GM19099 (cell line): ENCODE results near the gene PARVB.

Source experiments
- POLR2A ChIP-seq: IDR thresholded peaks from 3 replicates; pipeline ENCODE4 v1.6.1; 2011; ENCODE audit warnings: low read depth; ENCODE audit not compliant: insufficient read length; ENCODE audit errors: extremely low read depth

The PARVB gene

GRCh38 chr22:44085743-44086270, 61.7 kb downstream of the PARVB start:
- TF ChIP-seq POLR2A: no peak

DNA sequence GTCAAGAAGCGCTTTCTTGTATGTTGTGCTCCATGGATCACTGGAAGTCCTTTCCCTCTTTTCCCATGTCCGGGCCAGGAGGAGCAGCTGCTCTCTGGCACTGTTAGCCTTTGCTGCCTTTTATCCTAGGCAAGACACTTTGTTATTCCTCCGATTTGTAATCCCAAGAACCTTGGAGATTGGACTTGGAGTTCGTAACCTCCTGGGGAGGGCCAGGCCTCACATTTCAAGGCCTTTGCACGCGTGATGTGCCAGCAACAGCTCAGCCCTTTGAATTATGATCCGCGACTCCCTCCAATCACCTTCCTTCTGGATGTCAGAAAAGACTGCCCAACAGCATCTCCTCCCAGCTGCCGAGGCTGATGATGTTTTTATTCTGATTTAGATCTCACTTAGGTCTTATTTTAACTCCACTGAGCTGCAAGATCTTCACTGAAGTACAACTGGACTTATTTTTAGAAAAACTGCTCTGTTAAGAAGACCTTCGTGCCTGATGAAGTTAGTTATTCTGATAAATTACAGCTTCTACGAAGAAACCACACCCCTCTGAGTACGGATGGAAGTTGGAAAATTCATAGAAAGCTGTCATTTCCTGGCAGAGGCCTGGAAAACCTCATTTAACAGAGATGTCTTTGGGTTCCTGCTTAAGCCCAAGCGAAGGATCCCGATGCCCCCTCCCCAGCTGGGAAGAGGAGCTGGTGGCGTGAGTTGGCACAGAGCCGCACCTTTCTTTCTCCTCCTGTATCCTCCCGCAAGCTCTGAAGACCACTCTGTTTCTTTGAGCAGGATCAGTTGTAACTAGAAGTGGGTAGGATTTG, 62.4 kb downstream of the PARVB start:
- TF ChIP-seq POLR2A: no peak

DNA sequence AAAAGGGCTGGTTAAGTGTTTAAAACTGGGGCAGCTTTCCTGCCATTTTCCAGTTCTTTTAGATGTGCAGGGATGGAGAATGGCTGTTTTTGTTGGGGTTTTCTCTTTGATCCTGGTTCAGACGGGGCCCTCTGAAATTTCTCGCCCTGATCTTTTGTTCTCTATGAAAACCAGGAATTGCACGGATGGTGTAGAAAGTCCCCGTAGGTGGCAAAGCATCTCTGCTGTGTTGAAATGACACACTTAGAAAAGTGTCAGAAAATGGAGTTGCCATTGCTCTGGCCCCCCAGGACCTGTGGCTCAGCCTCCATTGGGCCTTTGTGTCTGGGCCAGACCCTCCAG, 63.0 kb downstream of the PARVB start:
- TF ChIP-seq POLR2A: no peak

DNA sequence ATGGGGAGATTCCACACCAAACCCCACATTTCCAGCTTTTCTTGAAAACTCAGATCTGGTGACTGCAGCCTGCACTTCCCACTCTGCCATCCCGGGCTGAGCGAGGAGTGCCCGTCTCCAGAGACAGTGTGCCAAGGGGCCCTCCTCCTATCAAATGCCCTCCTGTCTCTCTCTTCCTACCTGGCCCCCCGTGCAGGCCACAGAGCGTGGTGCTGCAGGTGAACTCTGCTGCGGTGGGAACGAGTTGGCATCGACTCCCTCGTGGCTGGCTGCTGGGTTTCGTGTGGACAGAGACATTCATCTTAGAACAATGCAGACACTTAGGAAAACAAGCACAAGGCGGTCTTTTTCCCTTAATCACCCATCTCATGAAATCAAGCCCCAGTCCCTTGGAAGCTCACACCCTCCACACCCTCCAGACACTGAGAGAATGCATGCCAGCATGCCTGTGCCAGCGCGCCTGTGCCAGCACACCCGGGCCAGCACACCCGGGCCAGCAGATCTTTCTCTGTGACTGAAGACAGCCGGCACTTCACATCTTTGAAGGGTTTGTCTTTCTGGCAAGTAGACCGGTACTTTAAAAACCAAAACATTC, 65.0 kb downstream of the PARVB start:
- no peak for TF ChIP-seq POLR2A

- TF ChIP-seq POLR2A: no peak
Observed at GRCh38 chr22:44089717-44090570, 65.8 kb downstream of the PARVB start.

- no peak for TF ChIP-seq POLR2A
Observed at GRCh38 chr22:44090571-44090905, 66.4 kb downstream of the PARVB start.

DNA sequence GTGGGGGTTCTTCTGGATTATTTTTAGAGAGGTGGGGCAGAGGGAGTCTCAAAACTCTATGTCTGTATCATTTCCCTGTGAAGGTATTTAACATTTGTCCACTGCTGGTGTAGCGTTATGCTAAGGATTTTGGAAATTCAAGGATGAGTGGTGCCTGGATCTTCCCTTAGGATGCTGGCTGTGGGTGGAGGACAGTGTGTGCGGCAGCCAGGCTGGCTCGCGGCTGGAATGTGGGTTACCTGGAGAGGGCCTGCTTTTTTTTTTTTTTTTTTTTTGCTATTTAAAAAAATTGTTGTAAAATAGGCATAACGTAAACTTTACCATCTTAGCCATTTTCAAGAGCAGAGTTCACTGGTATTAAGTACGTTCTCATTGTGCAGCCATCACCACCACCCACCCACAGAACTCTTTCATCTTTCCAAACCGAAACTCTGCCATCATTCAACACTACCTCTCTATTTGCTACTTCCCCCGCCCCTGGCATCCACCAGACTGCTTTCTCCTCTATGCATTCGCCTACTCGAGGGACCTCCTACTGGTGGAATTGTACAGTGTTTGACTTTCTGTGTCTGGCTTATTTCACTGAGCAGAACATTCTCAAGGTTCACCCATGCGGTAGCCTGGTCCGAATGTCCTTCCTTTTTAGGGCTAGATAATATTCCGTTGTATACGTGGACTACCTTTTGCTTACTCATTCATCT, 67.1 kb downstream of the PARVB start:
- no peak for TF ChIP-seq POLR2A

GRCh38 chr22:44091751-44092150, 67.6 kb downstream of the PARVB start:
- no peak for TF ChIP-seq POLR2A

DNA sequence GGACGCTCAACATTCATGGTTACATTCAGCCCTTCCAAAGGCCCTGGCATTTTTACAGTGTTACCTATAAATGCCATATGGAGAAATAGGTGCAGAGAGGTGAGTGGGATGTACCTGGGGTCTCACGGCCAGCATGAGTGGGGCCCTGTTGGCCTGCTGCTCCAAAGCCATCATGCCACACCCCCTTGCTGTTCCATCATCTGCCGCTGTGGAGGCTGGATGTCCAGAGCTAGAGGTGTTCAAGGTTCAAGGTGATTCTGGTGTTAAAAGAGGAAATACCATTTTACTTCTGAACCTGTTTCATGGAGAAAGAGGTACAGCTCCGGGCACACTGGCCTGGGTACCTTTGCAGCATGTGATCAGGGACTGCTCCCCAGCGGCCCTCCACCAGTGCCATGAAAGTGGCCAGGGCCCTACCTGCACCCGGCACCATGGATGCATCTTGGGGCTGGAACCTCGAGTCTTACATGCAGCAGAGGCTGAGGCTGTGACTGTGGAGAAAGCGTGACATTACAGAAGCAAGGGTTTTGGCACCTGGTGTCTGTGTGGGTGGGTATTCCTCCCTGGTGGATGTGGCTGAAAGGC, 68.6 kb downstream of the PARVB start:
- no peak for TF ChIP-seq POLR2A

- no peak for TF ChIP-seq POLR2A
Observed at GRCh38 chr22:44093791-44094190, 69.7 kb downstream of the PARVB start.

DNA sequence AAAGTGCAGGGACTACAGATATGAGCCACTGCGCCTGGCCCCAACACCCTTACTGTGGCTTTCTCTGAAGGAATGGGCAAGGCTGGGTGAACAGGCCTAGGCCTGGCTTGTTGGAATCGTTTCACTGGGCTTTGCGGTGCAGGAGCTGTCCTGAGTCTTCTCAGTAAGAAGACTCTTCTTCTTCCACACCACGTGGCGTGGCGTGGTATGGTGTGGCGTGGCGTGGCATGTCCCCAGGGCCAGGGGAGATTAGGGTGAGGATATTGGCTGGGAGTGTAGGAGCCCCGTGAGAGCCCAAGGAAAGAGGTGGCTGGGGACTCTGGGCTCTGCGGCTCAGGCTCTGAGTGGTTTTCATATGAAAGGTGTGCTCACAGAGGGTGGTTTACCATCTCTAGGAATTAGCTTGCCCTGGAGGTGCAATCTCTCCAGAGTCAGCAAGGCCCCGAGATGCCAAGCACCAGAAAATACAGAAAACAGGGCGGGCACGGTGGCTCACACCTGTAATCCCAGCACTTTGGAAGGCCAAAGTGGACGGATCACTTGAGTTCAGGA, 70.7 kb downstream of the PARVB start:
- no peak for TF ChIP-seq POLR2A

DNA sequence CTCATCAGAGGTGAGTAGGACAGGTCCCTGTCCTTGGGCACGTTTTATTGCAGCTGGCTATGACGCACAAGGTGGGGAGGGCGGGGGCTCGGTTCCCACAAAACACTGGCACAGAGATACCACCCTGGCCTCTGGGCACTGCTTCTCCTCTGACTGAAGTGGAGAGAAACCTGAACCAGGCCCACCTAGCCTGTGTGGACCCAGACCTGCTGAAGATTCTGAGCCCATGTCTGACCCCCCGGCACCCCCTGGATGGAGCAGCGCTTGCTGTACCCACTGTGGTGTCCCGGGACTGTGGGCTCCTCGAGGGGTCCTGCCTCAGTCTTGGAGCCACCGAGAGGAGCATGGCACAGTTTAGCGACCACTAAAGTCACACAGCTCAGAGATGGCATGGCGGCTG, 72.6 kb downstream of the PARVB start:
- no peak for TF ChIP-seq POLR2A

DNA sequence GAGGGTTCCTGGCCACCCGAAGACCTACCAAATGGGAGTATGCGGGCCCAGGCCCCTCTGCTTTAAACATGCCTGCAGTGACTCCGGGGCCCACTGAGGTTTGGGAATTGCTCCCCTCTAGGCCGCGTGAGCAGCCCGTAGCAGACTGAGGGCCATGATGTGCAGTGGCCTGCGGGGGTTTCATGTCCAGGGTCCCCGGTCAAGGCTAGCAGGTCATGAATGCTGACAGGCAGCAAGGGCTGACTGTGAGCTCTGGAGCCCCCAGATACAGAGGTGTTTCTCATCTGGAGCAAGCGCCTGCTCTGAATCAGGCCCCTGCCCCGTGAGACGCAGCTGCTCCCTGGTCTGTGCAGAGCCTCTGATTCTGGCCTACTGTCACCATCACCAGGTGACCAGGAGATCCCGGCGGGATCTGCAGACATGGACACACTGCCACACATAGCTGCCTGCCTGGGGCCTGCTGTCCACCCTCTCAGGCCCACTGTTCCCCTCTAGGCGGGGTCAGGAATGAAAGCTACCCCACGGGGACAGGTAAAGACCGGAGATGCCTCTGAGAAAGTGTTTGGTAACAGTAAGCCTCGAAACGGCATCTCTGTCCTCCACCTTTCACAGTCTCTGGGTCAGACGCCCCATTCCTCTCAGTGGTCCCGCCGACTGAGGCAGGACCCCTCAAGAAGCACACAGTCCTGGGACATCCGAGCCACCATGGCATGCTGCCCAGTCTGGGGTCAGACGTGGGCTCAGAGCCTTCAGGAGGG, 73.3 kb downstream of the PARVB start:
- no peak for TF ChIP-seq POLR2A
